ENCODE results near the gene SCMH1.

GRCh38 chr1:41022424-41022823, 219.7 kb downstream of the SCMH1 start:
- TF ChIP-seq CTCF (IDR thresholded peaks at IDR 0.05) (no peak), POLR2AphosphoS5 (IDR thresholded peaks at IDR 0.05; ENCODE audit: low read depth, low read length) (no peak; the same call in 1 of the 2 replicates)

Data from Panc1 (cell line).